HPDE6-E6E7 (cell line): Measurements from ENCODE around the gene WDR90.

Source experiments
- DNase-seq: peaks from one replicate; pipeline ENCODE4 v3.0.0; 2011; ENCODE audit warnings: missing footprints; ENCODE audit errors: extremely low spot score

The WDR90 gene

DNA sequence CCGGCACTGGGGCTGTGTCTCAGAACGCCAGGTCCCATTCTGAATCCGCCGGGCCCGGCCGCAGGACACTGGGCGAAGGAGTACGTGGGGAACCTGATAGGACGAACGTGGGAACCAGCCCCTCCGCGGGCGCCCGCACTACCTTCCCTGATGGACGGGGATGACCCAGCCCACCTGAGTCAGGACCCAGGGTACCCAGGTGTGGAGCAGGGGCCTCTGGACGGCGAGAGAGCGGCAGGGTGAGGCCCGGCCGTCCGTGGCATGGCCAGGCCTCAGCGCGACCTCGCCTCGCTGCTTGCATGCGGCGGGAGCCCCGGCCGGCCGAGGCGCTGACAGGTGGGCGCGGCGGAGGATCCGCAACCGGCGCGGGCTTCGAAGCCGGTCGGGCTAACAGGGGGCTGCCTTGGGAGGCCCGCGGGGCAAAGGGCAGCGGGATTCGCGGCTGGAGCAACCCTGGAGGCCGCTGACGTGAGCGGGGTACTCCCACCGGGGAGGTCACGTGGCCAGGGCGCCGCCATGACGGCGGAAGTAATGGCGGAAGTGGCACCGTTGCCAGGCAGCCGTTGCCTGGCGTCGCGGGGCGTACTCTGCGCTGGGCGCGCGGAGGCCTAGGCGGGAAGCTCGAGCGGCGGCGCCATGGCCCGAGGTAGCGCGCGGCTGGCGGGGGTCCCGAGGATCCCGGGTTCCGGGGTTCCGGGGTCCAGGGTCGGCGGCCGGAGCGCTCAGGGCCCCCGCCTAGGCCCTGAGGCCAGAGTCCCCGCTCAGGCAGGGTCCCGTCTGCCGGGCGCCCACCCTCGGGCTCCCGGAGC is at the start of gene WDR90:
TSS of gene WDR90 (plus strand) at position 585 of the 809 bp plus-strand sequence. CDS start at position 637, 52 bp downstream.
- peak; percentile 90 for DNase-seq

DNA sequence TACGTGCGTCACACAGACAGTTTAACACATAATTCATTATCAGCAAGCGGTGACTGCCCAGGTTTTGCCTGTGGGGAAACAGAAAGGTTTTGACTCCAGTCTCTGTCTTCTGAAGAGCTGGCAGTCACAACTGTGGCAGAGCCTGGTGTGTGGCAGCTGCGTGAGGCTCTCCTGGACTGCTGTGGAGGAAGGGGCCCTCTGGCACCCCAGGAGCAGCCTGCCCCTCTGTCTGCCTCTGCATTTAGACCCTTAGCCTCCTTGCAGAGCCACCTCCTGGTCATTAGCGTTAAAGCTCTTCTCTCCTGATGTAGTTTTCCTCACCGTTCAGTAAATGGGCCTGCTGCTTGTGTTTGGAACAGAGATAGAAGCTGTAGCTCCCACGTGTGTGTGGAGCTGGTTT is 48.4 kb upstream of the WDR90 start:
- DNase-seq = no peak

DNA sequence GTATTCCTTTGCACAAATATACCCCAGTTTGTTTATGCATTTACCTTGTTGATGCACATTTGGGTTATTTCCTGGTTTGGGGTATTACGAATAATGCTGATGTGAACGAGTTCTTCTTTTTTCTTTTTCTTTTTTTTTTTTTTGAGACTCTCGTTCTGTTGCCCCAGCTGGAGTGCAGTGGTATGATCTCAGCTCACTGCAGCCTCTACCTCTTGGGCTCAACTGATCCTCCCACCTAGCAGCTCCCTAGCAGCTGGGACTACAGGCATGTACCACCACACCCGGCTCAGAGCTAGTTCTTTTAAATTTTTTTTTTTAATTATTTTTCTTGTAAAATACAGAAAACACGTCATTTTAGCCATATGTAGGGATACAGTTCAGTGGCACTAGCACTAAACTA is 45.2 kb upstream of the WDR90 start:
- DNase-seq = no peak

DNA sequence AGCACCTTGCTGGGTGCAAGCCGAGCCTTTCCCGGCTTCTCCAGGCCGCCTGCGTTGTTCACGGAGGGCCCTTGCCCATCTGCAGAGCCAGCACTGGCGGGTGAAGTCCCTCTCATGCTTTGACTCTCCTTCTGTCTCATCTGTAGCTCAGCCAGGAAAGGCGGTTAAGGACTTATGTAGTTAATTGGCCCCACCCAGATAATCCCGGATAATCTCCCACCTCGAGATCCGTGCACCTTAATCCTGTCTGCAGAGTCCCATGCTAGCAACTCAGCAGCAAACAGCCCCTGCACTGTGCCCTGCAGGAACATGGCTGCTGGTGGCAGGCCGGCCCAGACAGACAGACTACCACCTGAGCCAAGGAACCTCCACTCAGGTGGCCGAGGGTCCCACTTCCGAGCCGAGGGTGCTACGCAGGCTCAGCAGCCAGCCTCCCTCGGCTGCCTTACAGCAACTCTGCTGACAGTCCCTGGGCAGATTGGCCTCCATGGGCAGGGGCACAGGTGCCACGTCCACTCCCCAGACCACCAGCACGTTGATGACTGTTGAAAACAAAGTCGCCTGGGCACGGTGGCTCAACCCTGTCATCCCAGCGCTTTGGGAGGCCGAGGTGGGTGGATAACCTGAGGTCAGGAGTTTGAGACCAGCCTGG is 42.4 kb upstream of the WDR90 start:
- no peak for DNase-seq

GRCh38 chr16:608019-608418 is 41.1 kb upstream of the WDR90 start:
- DNase-seq = no peak

DNA sequence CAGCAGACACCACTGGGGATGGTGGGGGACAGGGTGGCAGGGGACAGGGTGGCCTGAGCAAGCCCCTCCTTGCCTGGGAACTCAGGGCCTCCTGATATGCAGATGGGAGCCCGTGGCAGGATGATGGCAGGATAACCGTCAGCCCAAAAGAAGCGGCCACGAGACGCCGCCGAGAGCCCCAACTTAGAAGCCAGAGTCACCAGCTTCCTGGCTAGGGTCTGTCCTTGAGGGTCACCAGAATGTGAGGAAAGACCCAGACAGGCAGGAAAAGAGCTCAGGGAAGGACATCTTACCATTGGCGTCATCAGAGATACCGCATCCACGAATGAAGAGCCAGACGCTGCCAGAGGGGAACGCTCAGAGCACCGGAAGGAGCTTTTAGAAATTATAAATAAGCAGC is 39.8 kb upstream of the WDR90 start:
- DNase-seq = no peak

GRCh38 chr16:609984-610383 is 39.2 kb upstream of the WDR90 start:
- no peak for DNase-seq

DNA sequence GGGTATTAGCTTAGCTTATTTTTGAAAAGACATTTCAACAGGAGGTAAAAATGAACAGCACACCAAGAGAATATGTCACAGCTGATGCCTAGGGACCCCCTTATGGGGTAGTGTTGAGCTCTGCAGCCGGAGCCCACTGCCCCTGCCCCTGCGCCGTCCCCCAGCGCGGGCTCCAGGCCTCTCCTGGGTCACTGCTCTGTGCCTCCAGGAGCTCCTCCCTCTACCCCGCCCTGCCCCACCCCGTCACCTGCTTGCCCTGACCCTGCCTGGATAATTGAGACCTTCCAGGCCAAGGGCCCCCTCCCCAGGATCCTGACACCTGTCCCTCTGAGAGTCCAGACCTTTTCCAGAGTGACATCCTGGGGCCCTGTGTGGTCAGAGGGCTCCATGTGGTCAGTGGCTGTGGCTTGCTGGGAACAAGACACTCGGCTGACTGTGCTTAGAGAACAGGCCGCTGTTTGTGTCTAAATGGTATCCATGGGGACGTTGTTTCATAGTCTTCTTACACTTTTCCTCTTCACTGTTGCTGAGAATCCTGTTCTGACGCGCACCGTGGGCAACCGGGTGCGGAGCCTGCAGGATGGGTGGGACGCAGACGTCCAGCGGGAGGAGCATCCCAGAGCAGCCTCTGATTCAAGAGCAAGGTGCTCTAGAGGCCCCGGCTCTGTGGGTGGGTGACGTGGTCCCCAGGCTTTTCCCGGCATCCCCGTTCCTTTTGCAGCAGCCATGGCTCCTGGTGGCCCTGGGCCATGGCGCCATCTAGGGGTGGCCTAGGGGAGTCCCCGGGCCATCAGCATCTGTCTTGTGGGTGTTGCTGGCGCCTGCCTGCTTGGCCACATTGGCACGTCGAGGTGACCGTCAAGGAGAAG is 38.4 kb upstream of the WDR90 start:
- DNase-seq = no peak

DNA sequence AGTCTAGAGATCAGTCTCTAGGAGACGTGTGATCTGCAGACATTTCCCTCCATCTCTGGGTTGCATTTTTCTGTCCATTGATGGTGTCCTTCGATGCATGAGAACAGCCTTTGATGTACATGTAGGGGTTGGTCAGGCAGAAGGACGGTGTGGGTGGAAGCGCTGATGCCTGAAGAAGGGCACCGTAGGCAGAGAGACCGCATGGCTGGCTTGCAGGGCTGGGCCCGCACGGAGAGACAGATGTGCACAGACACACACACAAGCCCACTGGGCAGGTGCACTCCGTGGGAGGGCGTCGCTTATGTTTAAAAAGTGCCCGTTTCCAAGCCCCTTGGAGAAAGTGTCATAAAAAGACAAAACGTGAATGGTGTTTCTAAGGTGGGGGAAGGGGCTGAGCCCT is 34.0 kb upstream of the WDR90 start:
- no peak for DNase-seq

- no peak for DNase-seq
These were observed 32.2 kb upstream of the WDR90 start for GRCh38 chr16:616733-617586.

DNA sequence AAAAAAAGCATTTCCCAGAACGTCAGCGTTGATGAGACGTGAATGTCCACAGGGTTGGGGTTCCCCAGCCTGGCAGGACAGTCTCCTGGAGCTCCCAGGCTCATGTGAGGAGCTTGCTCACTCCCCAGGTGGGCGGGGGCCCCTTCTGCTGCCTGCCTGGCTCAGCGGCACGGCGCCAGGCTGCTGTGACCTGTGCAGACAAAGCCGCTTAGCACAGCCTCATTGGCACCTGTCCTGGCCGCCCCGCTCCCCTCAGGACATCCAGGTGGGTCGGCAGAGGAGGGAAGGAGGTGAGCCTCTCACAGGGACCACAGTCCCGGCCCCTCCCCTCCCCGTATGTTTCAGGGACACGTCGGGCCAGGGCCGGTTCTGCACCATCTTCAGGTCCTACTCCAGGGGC is 31.3 kb upstream of the WDR90 start:
- no peak for DNase-seq

- no peak for DNase-seq
These were observed 29.6 kb upstream of the WDR90 start for GRCh38 chr16:619476-620100.

- no peak for DNase-seq
These were observed 28.3 kb upstream of the WDR90 start for GRCh38 chr16:620700-621525.

DNA sequence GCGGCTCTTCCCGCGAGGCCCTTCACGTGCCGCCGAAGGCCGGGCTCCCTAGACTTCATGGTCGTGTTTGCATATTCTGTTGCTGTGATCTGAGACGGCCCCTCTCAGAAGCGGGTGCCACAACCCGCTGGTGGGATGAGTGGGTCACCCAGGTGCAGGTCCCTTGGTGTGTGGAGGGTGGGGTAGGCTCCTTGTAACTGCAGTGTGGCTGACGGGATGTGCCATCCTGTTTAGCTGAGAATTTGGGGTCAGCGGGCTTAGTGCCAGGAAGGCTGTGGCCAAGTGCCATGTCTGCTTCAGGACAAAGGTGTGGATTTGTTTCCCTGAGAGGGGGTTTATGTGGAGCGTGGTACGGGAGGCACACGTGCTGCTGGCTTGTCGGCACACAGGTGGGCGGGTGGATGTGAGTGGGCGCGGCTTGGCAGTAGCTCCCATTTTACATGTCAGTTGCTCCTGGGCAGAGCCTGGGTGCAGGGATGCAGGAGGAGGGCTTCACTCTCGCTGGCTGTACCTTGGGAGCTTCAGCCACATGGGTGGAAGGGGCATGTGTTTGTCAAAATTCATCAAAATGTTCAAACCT is 27.5 kb upstream of the WDR90 start:
- no peak for DNase-seq

DNA sequence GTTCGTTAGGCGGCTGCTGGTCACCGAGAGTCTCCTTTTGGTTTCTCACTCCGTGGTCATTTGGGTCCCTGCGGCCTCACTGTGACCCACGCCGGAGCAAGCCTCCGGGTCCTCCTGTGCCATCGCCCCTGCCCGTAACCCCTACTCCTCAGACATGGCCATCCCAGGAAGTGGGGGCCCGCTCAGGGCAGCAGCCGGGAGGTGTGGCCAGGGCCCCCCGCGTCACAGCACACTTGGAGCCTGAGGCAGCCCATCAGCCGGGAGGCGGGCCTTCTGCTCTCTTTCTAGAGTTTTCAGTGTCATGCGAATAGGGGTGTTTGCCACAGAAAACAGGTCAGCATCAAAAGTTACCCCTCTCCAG is 26.3 kb upstream of the WDR90 start:
- no peak for DNase-seq

DNA sequence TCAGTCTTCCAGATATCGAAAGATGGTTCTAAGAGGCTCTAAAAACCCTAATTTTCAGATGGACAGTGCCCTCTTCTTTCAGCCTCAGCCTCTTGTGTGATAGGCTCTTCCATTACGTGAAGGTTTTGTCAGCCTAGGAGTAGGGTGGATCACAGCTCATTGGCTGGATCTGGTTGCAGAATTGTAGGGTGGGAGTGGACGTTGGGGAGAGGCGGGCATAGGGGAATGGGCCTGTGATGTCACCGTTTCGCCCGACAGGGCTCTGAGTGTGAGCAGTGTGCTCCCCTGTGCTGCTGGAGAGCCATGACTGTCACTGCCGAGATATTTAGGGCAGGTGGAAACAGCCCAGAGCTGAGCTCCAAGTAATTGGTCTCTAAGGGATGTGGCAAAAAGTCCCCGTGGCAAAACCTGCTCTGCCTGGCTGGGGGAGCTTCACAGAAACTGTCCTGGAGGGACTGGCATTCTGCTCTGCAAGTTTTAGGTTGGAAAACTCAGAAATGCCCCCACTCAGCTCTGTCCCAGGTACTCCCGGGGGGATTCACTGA is 24.6 kb upstream of the WDR90 start:
- DNase-seq = no peak

DNA sequence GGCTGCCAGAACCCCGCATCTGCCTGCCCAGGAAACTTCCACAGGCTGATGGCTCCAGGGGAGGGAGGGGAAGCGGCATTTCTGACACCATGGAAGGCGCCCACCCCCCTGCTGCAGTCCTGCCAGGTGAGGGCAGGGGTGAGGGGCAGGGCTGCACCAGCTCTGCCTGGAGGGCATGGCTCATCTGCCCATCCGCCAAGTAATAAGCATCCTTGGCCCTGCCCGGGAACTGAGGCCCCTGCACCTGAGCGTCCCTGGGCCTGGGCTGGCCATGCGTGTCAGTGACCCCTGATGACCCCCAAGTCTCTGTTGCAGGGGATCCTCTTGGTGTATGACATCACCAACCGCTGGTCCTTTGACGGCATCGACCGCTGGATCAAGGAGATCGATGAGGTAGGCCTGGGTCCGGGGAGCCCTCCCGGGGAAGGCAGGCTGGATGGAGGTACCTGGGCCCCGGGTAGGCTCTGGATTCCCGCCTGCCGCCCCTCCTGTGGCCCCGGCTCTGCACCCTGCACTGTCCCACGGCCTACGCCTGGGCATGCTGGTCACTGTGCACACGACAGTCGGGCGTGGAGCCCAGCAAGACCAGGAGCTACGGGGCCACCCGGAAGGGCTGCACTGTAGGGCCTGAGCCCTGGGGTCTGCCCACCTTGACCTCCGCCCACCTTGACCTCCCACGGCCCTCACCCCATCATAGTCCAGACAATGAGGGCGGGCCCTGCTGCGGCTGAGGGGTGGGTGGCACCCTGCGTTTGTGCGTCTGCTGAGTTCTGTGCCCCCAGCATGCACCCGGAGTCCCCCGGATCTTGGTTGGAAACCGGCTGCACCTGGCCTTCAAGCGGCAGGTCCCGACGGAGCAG is 23.8 kb upstream of the WDR90 start:
- DNase-seq = no peak

DNA sequence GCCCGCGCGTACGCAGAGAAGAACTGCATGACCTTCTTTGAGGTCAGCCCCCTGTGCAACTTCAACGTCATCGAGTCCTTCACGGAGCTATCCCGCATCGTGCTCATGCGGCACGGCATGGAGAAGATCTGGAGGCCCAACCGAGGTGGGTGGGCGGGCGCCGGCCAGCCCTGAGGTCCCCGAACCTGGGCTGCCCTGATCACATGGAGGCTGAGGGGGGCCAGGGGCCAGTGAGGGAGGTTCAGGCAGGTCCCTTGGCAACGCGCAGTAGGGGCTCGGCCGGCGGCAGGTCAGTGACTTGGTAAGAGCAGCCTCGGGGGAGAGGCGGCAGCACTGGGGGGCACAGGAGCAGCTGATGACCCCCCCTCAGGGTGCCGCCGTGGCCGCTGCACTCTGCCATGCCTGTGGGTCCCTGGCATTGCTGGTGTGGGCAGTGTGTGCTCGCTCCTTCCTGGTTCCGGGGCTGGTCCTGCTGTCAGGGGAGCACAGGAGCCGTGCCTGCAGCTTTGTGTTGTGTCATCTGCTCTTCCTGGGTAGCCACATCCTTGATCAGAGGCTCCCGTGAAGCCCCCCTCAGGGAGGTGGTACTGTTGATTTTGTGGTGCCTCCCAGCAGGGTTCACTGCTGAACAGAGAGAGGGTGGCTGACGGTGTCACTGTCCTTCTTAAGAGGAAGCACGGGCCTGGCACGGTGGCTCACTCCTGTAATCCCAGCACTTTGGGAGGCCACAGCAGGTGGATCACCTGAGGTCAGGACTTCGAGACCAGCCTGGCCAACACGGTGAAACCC is 23.0 kb upstream of the WDR90 start:
- no peak for DNase-seq
